Upper lobe of left lung (tissue), 6 donors: ENCODE measurements around the gene MYO3B. TPM values are rescaled to one million over a fixed set of nuclear protein-coding genes. Genes with fewer than 3 reads are reported as not detected.

Source experiments
- ATAC-seq, 2 donors: fragments of 200-7000 bp; cut with Tn5 transposase; one replicate each; pipeline ENCODE4 v1.9.1; 2022; ENCODE audit warnings: mild to moderate bottlenecking in 2 of 2, moderate library complexity in 2 of 2; ENCODE audit not compliant: low FRiP score in 2 of 2
- DNase-seq, 2 donors: peaks; one replicate each; pipeline ENCODE4 v3.0.0-alpha.2; 2019 to 2020
- H3K27ac ChIP-seq, 4 donors: fragments of 200-600 bp; sonication (generic); one replicate each; pipeline ENCODE4 v1.5.1; 2016 to 2019
- H3K27me3 ChIP-seq, 4 donors: fragments of 200-600 bp; sonication (generic); one replicate each; pipeline ENCODE4 v1.5.1; 2017 to 2019
- H3K36me3 ChIP-seq, 4 donors: fragments of 200-600 bp; sonication (generic); one replicate each; pipeline ENCODE4 v1.5.1; 2016 to 2019
- H3K4me1 ChIP-seq, 4 donors: fragments of 200-600 bp; sonication (generic); one replicate each; pipeline ENCODE4 v1.5.1; 2018 to 2019
- H3K4me3 ChIP-seq, 4 donors: fragments of 200-600 bp; sonication (generic); one replicate each; pipeline ENCODE4 v1.5.1; 2017 to 2019; ENCODE audit warnings: mild to moderate bottlenecking in 2 of 4, moderate library complexity in 1 of 4
- H3K9me3 ChIP-seq, 4 donors: fragments of 200-600 bp; sonication (generic); one replicate each; pipeline ENCODE4 v1.5.1; 2018 to 2019
- EP300 ChIP-seq, 4 donors: sonication (generic); formaldehyde crosslinking; IDR thresholded peaks; one replicate each; pipeline ENCODE4 v1.5.1; 2017; ENCODE audit warnings: antibody characterized with exemption in 4 of 4, control low read depth in 2 of 4
- POLR2A ChIP-seq, 4 donors: fragments of 450-650 bp; IDR thresholded peaks; one replicate each; pipeline ENCODE4 v1.5.1; 2016 to 2017; ENCODE audit warnings: antibody characterized with exemption in 4 of 4, mild to moderate bottlenecking in 2 of 4
- POLR2AphosphoS5 ChIP-seq, 2 donors: sonication (generic); formaldehyde crosslinking; IDR thresholded peaks; one replicate each; pipeline ENCODE4 v1.5.1; 2017; ENCODE audit warnings: antibody characterized with exemption in 2 of 2
- WGBS, 2 donors: methylation state at CpG; one replicate each; pipeline ENCODE4 v1.1.5; 2017 to 2018; 5-methylcytosine and 5-hydroxymethylcytosine counted together
- total RNA-seq, 6 donors: library from RNA; depleted of rRNA in 4 of 6; stranded (reverse); fragments of >200 nt in 4 of 6; gene quantifications; one replicate each; pipeline versions ENCODE4 v1.1.0 to v1.2.1, GENCODE V29; 2016 to 2021
- TF ChIP-seq, protein P1 (sequence below), 6 experiments: fragments of 450-650 bp in 4 of 6; fragments of 200-600 bp in 2 of 6; sonication (generic) in 2 of 6; IDR thresholded peaks; one replicate each; pipeline ENCODE4 v1.5.1; 2016 to 2019; ENCODE audit warnings: antibody characterized with exemption in 6 of 6
- donor health status: DM: no; HTN: no; CAD: no; lungs with moderate emphysema.
- donor health status: DM: no; HTN: yes; CAD: no; lungs with severe emphysema.

Gene MYO3B
- total RNA-seq, 6 donors from 2014 or later = 0.09 to 0.20 (median 0.13) TPM; not detected in 3

DNA sequence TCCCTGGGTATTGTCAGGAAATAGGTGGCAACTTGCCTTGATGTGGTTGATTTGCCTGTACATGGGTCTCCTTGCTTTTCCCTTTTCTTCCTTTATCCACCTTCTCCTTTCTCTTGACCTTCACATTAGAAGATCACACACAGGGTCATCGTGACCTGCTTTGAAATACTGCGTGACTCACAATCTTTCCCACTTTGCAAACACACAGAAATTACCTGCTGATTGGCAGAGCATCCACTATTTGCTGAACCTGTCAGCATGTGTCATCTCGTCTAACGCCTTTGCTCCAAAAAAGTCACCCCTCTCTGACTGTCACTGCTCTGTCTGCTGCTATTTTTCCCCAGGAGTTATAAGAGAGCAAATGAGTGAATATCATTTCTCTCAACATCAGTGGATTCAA lies 60.8 kb downstream of the MYO3B start:
- 81 to 84% methylated on average over 4 of the region's 4 CpGs for WGBS, 2 donors
- Histone ChIP-seq H3K36me3 (no peaks in the 10 kb centered on the region), H3K9me3 (no peaks in the 10 kb centered on the region), H3K27ac (no peak overlapping the region), H3K27me3 (no peaks in the 10 kb centered on the region), H3K4me1 (no peaks in the 10 kb centered on the region), H3K4me3 (no peak overlapping the region)
- ATAC-seq (no peak), DNase-seq (no peak)
- no peak for TF ChIP-seq EP300 (IDR thresholded peaks at IDR 0.05)
- TF ChIP-seq POLR2AphosphoS5 (IDR thresholded peaks at IDR 0.05) = no peak
- no peak for TF ChIP-seq POLR2A (IDR thresholded peaks at IDR 0.05)
- TF ChIP-seq, protein P1, sequence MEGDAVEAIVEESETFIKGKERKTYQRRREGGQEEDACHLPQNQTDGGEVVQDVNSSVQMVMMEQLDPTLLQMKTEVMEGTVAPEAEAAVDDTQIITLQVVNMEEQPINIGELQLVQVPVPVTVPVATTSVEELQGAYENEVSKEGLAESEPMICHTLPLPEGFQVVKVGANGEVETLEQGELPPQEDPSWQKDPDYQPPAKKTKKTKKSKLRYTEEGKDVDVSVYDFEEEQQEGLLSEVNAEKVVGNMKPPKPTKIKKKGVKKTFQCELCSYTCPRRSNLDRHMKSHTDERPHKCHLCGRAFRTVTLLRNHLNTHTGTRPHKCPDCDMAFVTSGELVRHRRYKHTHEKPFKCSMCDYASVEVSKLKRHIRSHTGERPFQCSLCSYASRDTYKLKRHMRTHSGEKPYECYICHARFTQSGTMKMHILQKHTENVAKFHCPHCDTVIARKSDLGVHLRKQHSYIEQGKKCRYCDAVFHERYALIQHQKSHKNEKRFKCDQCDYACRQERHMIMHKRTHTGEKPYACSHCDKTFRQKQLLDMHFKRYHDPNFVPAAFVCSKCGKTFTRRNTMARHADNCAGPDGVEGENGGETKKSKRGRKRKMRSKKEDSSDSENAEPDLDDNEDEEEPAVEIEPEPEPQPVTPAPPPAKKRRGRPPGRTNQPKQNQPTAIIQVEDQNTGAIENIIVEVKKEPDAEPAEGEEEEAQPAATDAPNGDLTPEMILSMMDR (IDR thresholded peaks at IDR 0.05) = no peak

DNA sequence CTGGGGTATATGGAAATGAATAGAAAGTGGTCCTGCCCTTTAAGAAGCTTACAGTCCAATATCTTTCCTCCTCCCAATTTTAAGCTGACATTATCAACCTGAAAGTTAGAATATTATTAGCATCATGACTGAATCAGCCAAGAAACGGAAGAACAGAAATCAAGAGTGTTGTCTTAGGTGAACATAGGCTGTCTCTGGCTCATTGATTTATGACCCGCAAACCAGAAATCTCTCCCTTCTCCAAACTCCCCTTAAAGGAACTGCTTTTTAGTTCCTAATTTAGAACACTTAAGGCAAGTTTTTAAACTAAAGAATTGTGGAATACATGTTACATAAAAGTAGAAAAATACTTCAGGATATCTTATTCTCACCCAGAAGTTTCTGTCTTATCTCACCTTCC lies 62.7 kb downstream of the MYO3B start:
- Histone ChIP-seq H3K4me3 (no peak overlapping the region), H3K9me3 (no peaks in the 10 kb centered on the region), H3K27ac (no peak overlapping the region), H3K36me3 (no peaks in the 10 kb centered on the region), H3K4me1 (no peaks in the 10 kb centered on the region), H3K27me3 (no peaks in the 10 kb centered on the region)
- DNase-seq (no peak), ATAC-seq (no peak)
- 71 to 78% methylated on average over 2 of the region's 2 CpGs for WGBS, 2 donors
- TF ChIP-seq EP300 (IDR thresholded peaks at IDR 0.05) (no peak), POLR2AphosphoS5 (IDR thresholded peaks at IDR 0.05) (no peak), POLR2A (IDR thresholded peaks at IDR 0.05) (no peak)
- TF ChIP-seq, protein P1 (IDR thresholded peaks at IDR 0.05) = no peak

DNA sequence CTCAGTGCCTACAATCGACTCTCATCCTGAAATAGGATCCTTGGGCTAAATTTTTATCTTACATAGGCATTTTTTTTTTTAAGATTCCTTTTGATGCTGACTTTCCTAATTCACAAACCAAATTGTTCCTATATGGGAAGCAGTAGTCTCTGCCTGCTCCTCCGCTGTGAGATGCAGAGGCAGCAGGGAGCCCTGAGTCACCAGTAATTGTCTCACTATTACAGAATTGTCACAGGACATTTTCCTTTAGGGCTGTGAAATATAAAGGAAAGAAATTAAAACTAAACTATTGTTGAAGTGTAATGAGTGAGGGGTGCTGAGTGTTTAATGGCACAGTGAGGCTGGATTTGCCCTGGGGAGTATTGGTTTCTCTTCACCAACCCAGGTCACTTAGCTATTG lies 63.8 kb downstream of the MYO3B start:
- no peaks in the 10 kb centered on the region for H3K27me3 ChIP-seq
- no peaks in the 10 kb centered on the region for H3K9me3 ChIP-seq
- TF ChIP-seq POLR2AphosphoS5 (IDR thresholded peaks at IDR 0.05) (no peak), POLR2A (IDR thresholded peaks at IDR 0.05) (no peak), EP300 (IDR thresholded peaks at IDR 0.05) (no peak)
- TF ChIP-seq, protein P1 (IDR thresholded peaks at IDR 0.05) = no peak
- no peak overlapping the region for H3K4me3 ChIP-seq
- no peak for DNase-seq
- no peaks in the 10 kb centered on the region for H3K36me3 ChIP-seq
- WGBS, 2 donors = 74 to 79% methylated on average over 2 of the region's 2 CpGs
- no peaks in the 10 kb centered on the region for H3K4me1 ChIP-seq
- no peak for ATAC-seq
- no peak overlapping the region for H3K27ac ChIP-seq

DNA sequence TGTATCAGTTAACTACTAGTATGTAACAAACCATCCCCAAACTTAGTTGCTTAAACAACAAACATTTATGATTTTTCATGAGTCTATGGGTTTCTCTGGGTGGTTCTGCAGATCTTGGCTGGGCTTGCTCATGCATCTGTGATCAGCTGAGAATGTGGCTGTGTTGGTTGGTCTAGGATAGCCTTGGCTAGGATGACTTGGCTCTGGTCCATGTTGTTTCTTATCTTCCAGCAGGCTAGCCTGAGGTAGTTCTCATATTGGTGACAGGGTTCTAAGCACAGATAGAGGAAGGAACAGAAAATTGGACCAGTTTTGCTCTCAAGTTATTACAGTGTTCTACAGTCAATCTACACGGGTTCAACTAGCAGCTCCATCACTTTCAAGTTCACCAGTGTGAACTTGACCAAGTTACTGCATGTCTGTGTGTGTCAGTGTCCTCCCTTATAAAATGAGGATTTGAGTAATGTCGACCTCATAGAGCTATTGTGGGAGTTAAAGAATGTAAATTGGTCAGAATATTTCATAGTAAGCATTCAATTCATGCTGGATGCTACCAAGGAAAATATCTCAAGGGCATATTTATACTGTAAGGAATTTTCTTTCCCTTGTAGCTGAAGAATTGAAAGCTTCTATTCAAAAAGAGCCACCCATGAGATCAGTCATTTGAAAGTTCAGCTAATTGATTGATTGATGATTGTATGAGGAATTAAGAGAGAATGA lies 65.3 kb downstream of the MYO3B start:
- no peak for DNase-seq
- no peaks in the 10 kb centered on the region for H3K36me3 ChIP-seq
- 64 to 84% methylated on average over 2 of the region's 2 CpGs for WGBS, 2 donors
- no peaks in the 10 kb centered on the region for H3K27me3 ChIP-seq
- H3K27ac ChIP-seq = no peak overlapping the region
- H3K4me1 ChIP-seq = no peaks in the 10 kb centered on the region
- H3K9me3 ChIP-seq = no peaks in the 10 kb centered on the region
- ATAC-seq = no peak
- TF ChIP-seq EP300 (IDR thresholded peaks at IDR 0.05) (no peak), POLR2AphosphoS5 (IDR thresholded peaks at IDR 0.05) (no peak), POLR2A (IDR thresholded peaks at IDR 0.05) (no peak)
- no peak overlapping the region for H3K4me3 ChIP-seq

DNA sequence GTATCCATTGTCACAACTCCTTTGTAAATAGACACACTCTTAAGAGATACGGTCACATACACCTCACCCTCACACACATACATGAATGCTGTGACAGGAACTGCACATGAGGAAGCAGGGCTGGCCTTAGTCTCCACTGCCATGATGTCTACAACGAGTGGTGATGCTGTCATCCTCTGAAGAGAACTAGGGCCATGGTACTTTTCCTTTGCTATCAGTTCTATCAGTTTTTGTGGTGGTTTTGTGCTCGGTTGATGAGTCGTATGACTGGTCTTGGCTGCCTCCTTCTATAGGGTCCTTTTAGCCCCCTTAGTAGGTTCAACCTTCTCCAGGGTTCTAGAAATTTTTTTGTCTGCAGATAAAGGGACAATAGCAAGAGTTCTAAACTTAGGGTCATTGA lies 66.0 kb downstream of the MYO3B start:
- Histone ChIP-seq H3K4me3 (no peak overlapping the region), H3K4me1 (no peaks in the 10 kb centered on the region), H3K27me3 (no peaks in the 10 kb centered on the region), H3K27ac (no peak overlapping the region), H3K9me3 (no peaks in the 10 kb centered on the region), H3K36me3 (no peaks in the 10 kb centered on the region)
- ATAC-seq (no peak), DNase-seq (no peak)
- TF ChIP-seq, protein P1 (IDR thresholded peaks at IDR 0.05) = no peak
- no peak for TF ChIP-seq EP300 (IDR thresholded peaks at IDR 0.05)
- no peak for TF ChIP-seq POLR2AphosphoS5 (IDR thresholded peaks at IDR 0.05)
- TF ChIP-seq POLR2A (IDR thresholded peaks at IDR 0.05) = no peak
- WGBS, 2 donors = 80 to 86% methylated on average over 4 of the region's 4 CpGs
